WTC11 (cell line): ENCODE data around the gene SLC2A10. TPM values are rescaled to one million over a fixed set of nuclear protein-coding genes. Genes with fewer than 3 reads are reported as not detected.

ENCODE experiments used
- ATAC-seq: fragments of 200-7000 bp; cut with Tn5 transposase; 2 replicates; pipeline ENCODE4 v1.10.0; 2021; ENCODE audit warnings: mild to moderate bottlenecking, moderate library complexity
- CTCF ChIA-PET: fragments of 300-600 bp; sonication (Branson Sonifier 250); formaldehyde crosslinking; loops from one replicate; lab custom pipeline; 2021; ENCODE audit warnings: antibody characterized with exemption; lab: Charles Lee
- POLR2A ChIA-PET: fragments of 350-600 bp; sonication (Branson Sonifier 250); formaldehyde crosslinking; loops from one replicate; lab custom pipeline; 2021; ENCODE audit warnings: antibody characterized with exemption; lab: Charles Lee
- DNase-seq: peaks from one replicate; pipeline ENCODE4 v3.0.0; 2021; ENCODE audit warnings: low spot score
- H3K27ac Mint-ChIP-seq: 2 replicates; pipeline ENCODE4 v1.8.0; 2021; ENCODE audit warnings: mixed read lengths
- H3K27me3 Mint-ChIP-seq: 2 replicates; pipeline ENCODE4 v1.8.0; 2021; ENCODE audit warnings: low read depth, mild to moderate bottlenecking, moderate library complexity, mixed read lengths
- H3K36me3 Mint-ChIP-seq: 2 replicates; pipeline ENCODE4 v1.8.0; 2021; ENCODE audit warnings: mixed read lengths
- H3K4me1 Mint-ChIP-seq: 2 replicates; pipeline ENCODE4 v1.8.0; 2022; ENCODE audit warnings: mixed read lengths
- H3K4me3 Mint-ChIP-seq: 2 replicates; pipeline ENCODE4 v1.8.0; 2021; ENCODE audit warnings: mild to moderate bottlenecking, moderate library complexity, mixed read lengths
- H3K9me3 Mint-ChIP-seq: 2 replicates; pipeline ENCODE4 v1.8.0; 2021; ENCODE audit warnings: mixed read lengths
- ELF4 ChIP-seq: sonication (generic); formaldehyde crosslinking; IDR thresholded peaks from 2 replicates; pipeline ENCODE4 v1.8.1; 2022; ENCODE audit warnings: low read depth, mild to moderate bottlenecking, moderate library complexity, missing genetic modification reagents
- EMX1 ChIP-seq: fragments of 250-450 bp; sonication (Bioruptor Pico); IDR thresholded peaks from 2 replicates; pipeline ENCODE4 v1.8.0; 2021; ENCODE audit warnings: mild to moderate bottlenecking
- FOXJ3 ChIP-seq: sonication (generic); formaldehyde crosslinking; IDR thresholded peaks from 2 replicates; pipeline ENCODE4 v1.9.0; 2021; ENCODE audit warnings: missing genetic modification reagents, mild to moderate bottlenecking, borderline replicate concordance
- FOXP1 ChIP-seq: sonication (generic); formaldehyde crosslinking; IDR thresholded peaks from 2 replicates; pipeline ENCODE4 v1.8.0; 2022; ENCODE audit warnings: missing genetic modification reagents, mild to moderate bottlenecking, moderate library complexity, borderline replicate concordance
- GTF2I ChIP-seq: fragments of 250-450 bp; sonication (Bioruptor Pico); conservative IDR thresholded peaks from 2 replicates; pipeline ENCODE4 v1.4.0; 2021; ENCODE audit warnings: mild to moderate bottlenecking
- JAZF1 ChIP-seq: fragments of 250-450 bp; sonication (Bioruptor Pico); IDR thresholded peaks from 2 replicates; pipeline ENCODE4 v1.9.0; 2021; ENCODE audit warnings: moderate library complexity, mild to moderate bottlenecking, inconsistent platforms
- SMAD4 ChIP-seq: sonication (generic); formaldehyde crosslinking; IDR thresholded peaks from 2 replicates; pipeline ENCODE4 v1.8.0; 2022; ENCODE audit warnings: mild to moderate bottlenecking, missing genetic modification reagents
- ZBTB21 ChIP-seq: sonication (generic); formaldehyde crosslinking; IDR thresholded peaks from 2 replicates; pipeline ENCODE4 v1.8.1; 2023; ENCODE audit warnings: mild to moderate bottlenecking, missing genetic modification reagents, borderline replicate concordance
- ZNF416 ChIP-seq: fragments of 250-450 bp; sonication (Bioruptor Pico); IDR thresholded peaks from 2 replicates; pipeline ENCODE4 v1.9.0; 2021; ENCODE audit warnings: mild to moderate bottlenecking, inconsistent platforms
- total RNA-seq: library from RNA; stranded (reverse); gene quantifications from 3 replicates; pipeline ENCODE4 v1.2.3, GENCODE V29; 2021
- TF ChIP-seq, protein P1 (sequence below): sonication (generic); formaldehyde crosslinking; IDR thresholded peaks from 2 replicates; pipeline ENCODE4 v1.8.1; 2023; ENCODE audit warnings: mild to moderate bottlenecking, missing genetic modification reagents, moderate library complexity
- TF ChIP-seq, protein P2 (sequence below): sonication (generic); formaldehyde crosslinking; IDR thresholded peaks from 2 replicates; pipeline ENCODE4 v1.8.0; 2022; ENCODE audit warnings: mild to moderate bottlenecking, missing genetic modification reagents
- TF ChIP-seq, protein P3 (sequence below): fragments of 250-450 bp; sonication (Bioruptor Pico); IDR thresholded peaks from 2 replicates; pipeline ENCODE4 v2.1.2; 2022; ENCODE audit warnings: mild to moderate bottlenecking, moderate library complexity
- TF ChIP-seq, protein P4 (sequence below): sonication (generic); formaldehyde crosslinking; IDR thresholded peaks from 2 replicates; pipeline ENCODE4 v1.8.1; 2023; ENCODE audit warnings: mild to moderate bottlenecking, missing genetic modification reagents

SLC2A10 gene
- total RNA-seq, 1 experiment from 2014 or later: 8.0 TPM

DNA sequence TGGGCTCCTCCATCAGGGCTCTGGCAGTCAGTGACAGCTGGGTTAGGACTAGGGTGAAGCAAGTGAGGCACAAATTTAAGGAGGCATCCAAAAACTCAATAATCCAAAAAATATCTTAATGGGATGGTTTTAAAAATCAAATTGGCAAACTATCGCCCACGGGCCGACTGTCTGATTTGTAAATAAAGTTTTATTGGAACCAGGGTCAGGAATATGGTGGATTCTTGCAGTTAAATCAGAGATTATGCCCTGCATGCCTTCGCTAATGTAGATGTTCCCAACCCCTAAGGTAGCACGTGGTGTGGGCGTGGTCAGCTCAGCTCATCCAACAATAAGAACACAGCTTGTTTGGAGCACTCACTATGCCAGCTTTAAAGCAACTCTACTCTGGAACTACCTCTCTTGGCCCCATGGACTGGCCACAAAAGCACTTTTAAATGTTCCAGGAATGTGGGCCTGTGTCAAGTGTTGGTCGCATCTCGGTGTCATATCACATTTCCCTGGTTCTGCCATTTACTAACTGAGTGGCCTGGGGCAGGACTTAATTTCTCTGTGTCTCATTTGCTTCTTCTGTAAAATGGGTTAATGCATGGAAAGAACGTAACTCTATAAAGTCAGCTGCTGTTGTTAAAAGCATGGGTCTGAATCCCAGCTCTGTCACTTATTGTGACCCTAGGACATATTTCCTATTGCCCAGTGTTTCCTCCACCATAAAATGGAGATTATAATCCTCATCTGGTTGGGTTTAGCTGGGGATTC, 27.2 kb upstream of the SLC2A10 start:
- peak overlapping the region; percentile 77 for H3K4me3 Mint-ChIP-seq
- peaks cover 47% of the 10 kb centered on the region for H3K4me1 Mint-ChIP-seq
- DNase-seq: no peak
- CTCF ChIA-PET: interaction anchor here (0.6 to 4.2 kb wide), 14 partner anchors 14 to 197 kb away, joined by 3 to 22 read pairs (median 3); no protein-coding TSS in a partner anchor
- H3K27ac Mint-ChIP-seq: peak overlapping the region; percentile 20
- peaks cover 5% of the 10 kb centered on the region for H3K9me3 Mint-ChIP-seq
- peaks cover 31% of the 10 kb centered on the region for H3K36me3 Mint-ChIP-seq
- H3K27me3 Mint-ChIP-seq: no peaks in the 10 kb centered on the region
- TF ChIP-seq, protein P1, sequence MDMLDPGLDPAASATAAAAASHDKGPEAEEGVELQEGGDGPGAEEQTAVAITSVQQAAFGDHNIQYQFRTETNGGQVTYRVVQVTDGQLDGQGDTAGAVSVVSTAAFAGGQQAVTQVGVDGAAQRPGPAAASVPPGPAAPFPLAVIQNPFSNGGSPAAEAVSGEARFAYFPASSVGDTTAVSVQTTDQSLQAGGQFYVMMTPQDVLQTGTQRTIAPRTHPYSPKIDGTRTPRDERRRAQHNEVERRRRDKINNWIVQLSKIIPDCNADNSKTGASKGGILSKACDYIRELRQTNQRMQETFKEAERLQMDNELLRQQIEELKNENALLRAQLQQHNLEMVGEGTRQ (CRISPR knock-in tag): 0 out of 2 replicates have a peak, but pooled peaks have one; percentile 44
- TF ChIP-seq GTF2I (CRISPR knock-in tag): no peak
- TF ChIP-seq, all 79 proteins: peak for 1
- POLR2A ChIA-PET: interaction anchor here (1.1 kb wide), 1 partner anchor 12 kb away, joined by 3 read pairs; no protein-coding TSS in a partner anchor
- 0 out of 2 replicates have a peak, but pooled peaks have one; percentile 7 for ATAC-seq

DNA sequence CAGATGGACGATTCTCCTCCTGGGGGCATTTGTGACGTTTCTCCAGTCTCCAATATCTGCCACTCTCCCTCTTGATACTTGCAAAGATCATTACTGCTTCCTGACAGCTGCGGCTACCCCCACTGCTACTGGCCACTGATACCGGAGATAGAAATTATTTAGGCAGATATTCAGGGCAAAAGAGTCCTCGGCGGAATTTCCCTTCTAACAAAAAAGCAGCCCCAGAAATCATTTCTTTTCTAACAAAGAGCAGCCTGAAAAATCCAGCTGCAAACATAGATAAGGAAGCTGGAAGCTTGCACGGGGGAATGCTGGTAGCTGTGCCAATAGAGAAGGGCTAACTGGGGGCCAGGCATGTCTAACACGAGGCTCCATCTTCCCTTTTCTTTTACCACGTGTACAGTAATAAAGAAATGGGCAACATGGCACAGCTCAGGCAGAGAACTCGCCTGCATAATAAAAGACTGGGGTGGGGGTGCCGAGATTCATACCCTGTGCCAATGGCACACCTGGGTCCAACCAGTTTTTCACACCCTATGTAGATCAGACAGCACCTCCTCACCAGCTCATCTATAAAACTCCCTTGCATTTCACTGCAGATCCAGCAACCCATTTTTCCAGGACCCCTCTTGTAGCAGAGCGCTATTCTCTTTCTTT, 26.3 kb upstream of the SLC2A10 start:
- ChIA-PET POLR2A (interaction anchor here (1.1 kb wide), 2 partner anchors 11 to 131 kb away, joined by 3 read pairs; no protein-coding TSS in a partner anchor), CTCF (interaction anchor here (1.3 to 4.2 kb wide), 6 partner anchors 16 to 165 kb away, joined by 3 to 22 read pairs (median 3); no protein-coding TSS in a partner anchor)
- no peaks in the 10 kb centered on the region for H3K27me3 Mint-ChIP-seq
- H3K4me3 Mint-ChIP-seq: peak overlapping the region; percentile 77
- peaks cover 55% of the 10 kb centered on the region for H3K4me1 Mint-ChIP-seq
- H3K27ac Mint-ChIP-seq: peak overlapping the region; percentile 95
- ATAC-seq: no peak
- no peak for TF ChIP-seq FOXP1 (CRISPR knock-in tag)
- no peak for TF ChIP-seq ZNF416 (CRISPR knock-in tag)
- TF ChIP-seq FOXJ3 (CRISPR knock-in tag): no peak
- TF ChIP-seq, protein P2, sequence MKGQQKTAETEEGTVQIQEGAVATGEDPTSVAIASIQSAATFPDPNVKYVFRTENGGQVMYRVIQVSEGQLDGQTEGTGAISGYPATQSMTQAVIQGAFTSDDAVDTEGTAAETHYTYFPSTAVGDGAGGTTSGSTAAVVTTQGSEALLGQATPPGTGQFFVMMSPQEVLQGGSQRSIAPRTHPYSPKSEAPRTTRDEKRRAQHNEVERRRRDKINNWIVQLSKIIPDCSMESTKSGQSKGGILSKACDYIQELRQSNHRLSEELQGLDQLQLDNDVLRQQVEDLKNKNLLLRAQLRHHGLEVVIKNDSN (CRISPR knock-in tag): no peak
- TF ChIP-seq ELF4 (CRISPR knock-in tag): no peak
- TF ChIP-seq, protein P3, sequence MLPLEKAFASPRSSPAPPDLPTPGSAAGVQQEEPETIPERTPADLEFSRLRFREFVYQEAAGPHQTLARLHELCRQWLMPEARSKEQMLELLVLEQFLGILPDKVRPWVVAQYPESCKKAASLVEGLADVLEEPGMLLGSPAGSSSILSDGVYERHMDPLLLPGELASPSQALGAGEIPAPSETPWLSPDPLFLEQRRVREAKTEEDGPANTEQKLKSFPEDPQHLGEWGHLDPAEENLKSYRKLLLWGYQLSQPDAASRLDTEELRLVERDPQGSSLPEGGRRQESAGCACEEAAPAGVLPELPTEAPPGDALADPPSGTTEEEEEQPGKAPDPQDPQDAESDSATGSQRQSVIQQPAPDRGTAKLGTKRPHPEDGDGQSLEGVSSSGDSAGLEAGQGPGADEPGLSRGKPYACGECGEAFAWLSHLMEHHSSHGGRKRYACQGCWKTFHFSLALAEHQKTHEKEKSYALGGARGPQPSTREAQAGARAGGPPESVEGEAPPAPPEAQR (CRISPR knock-in tag): no peak
- no peak for TF ChIP-seq ZBTB21 (CRISPR knock-in tag)
- TF ChIP-seq EMX1 (CRISPR knock-in tag): no peak
- H3K9me3 Mint-ChIP-seq: peaks cover 5% of the 10 kb centered on the region
- H3K36me3 Mint-ChIP-seq: peaks cover 31% of the 10 kb centered on the region
- DNase-seq: no peak

DNA sequence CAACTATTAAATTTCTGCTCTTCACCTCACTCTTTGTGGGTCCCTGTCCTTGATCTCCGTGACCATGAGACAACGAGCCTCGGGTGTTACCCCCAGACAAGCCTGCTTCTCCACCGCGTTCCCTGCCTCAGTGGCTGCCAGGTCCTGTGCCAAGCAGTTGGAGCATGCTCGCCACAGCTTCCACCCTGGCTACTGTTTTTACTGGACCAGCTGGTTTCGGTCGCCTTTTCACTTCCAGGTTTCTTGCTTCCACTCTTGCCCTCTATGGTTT, 25.8 kb upstream of the SLC2A10 start:
- Mint-ChIP-seq H3K27ac (peak overlapping the region; percentile 95), H3K4me3 (peak overlapping the region; percentile 77), H3K27me3 (no peaks in the 10 kb centered on the region), H3K4me1 (peaks cover 59% of the 10 kb centered on the region), H3K36me3 (peaks cover 31% of the 10 kb centered on the region), H3K9me3 (peaks cover 5% of the 10 kb centered on the region)
- CTCF ChIA-PET: interaction anchor here (1.3 to 4.2 kb wide), 4 partner anchors 16 to 165 kb away, joined by 3 to 22 read pairs (median 4); no protein-coding TSS in a partner anchor
- POLR2A ChIA-PET: interaction anchor here (1.1 kb wide), 1 partner anchor 132 kb away, joined by 3 read pairs; no protein-coding TSS in a partner anchor
- DNase-seq (no peak), ATAC-seq (peak; percentile 6; the same call in 1 of the 2 replicates)
- TF ChIP-seq JAZF1: no peak
- TF ChIP-seq SMAD4: no peak
- TF ChIP-seq, protein P4, sequence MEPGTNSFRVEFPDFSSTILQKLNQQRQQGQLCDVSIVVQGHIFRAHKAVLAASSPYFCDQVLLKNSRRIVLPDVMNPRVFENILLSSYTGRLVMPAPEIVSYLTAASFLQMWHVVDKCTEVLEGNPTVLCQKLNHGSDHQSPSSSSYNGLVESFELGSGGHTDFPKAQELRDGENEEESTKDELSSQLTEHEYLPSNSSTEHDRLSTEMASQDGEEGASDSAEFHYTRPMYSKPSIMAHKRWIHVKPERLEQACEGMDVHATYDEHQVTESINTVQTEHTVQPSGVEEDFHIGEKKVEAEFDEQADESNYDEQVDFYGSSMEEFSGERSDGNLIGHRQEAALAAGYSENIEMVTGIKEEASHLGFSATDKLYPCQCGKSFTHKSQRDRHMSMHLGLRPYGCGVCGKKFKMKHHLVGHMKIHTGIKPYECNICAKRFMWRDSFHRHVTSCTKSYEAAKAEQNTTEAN (CRISPR knock-in tag): 0 out of 2 replicates have a peak, but pooled peaks have one; percentile 23
